Naive thymus-derived CD4-positive, alpha-beta T cell (primary cell): ENCODE results near the gene E4F1. TPM values are rescaled to one million over a fixed set of nuclear protein-coding genes. Genes with fewer than 3 reads are reported as not detected.

Experiments used
- ATAC-seq: fragments of 150-1000 bp; cut with Tn5 transposase; 2 replicates; pipeline ENCODE4 v1.10.0; 2021; ENCODE audit warnings: mild to moderate bottlenecking, moderate library complexity
- CTCF ChIA-PET: fragments of 350-600 bp; sonication (Branson Sonifier 250); formaldehyde crosslinking; loops from one replicate; lab custom pipeline; 2021; ENCODE audit warnings: antibody characterized with exemption; lab: Charles Lee
- POLR2A ChIA-PET: fragments of 350-600 bp; sonication (Branson Sonifier 250); formaldehyde crosslinking; loops from one replicate; lab custom pipeline; 2021; ENCODE audit warnings: antibody characterized with exemption, inconsistent platforms; lab: Charles Lee
- DNase-seq, 9 donors: peaks; one replicate each; pipeline versions ENCODE4 v3.0.0 to v3.0.0-alpha.2; 2020 to 2022; ENCODE audit warnings: mixed read lengths in 1 of 9
- H3K27ac ChIP-seq: one replicate; pipeline ENCODE4 v1.7.0; 2013; ENCODE audit warnings: mild to moderate bottlenecking, low read depth, low read length, moderate library complexity
- H3K27me3 ChIP-seq, 2 donors: one replicate each; pipeline ENCODE4 v1.7.0; 2013; ENCODE audit warnings: low read length in 2 of 2, mild to moderate bottlenecking in 2 of 2, moderate library complexity in 2 of 2; ENCODE audit not compliant: control insufficient read depth in 2 of 2, insufficient read depth in 2 of 2
- H3K36me3 ChIP-seq, 3 experiments: 1 replicate in 2 of 3; 2 replicates in 1 of 3; pipeline ENCODE4 v1.7.0; 2013; ENCODE audit warnings: low read length in 3 of 3, mild to moderate bottlenecking in 3 of 3, moderate library complexity in 1 of 3; ENCODE audit not compliant: insufficient read depth in 3 of 3, control insufficient read depth in 2 of 3
- H3K4me1 ChIP-seq, 2 donors: one replicate each; pipeline ENCODE4 v1.7.0; 2013; ENCODE audit warnings: low read length in 2 of 2, mild to moderate bottlenecking in 2 of 2, moderate library complexity in 1 of 2; ENCODE audit not compliant: control insufficient read depth in 2 of 2, insufficient read depth in 2 of 2
- H3K4me3 ChIP-seq: 2 replicates; pipeline ENCODE4 v1.7.0; 2013; ENCODE audit warnings: mild to moderate bottlenecking, low read length
- H3K9me3 ChIP-seq, 3 experiments: 1 replicate in 2 of 3; 2 replicates in 1 of 3; pipeline ENCODE4 v1.7.0; 2013; ENCODE audit warnings: low read length in 3 of 3; ENCODE audit not compliant: control insufficient read depth in 2 of 3
- H3K27ac Mint-ChIP-seq, 9 donors: one replicate each; pipeline ENCODE4 v1.8.0; 2020 to 2022; ENCODE audit warnings: mixed read lengths in 9 of 9, mild to moderate bottlenecking in 8 of 9, moderate library complexity in 5 of 9, inconsistent platforms in 2 of 9
- H3K27me3 Mint-ChIP-seq, 5 donors: one replicate each; pipeline ENCODE4 v1.8.0; 2021 to 2022; ENCODE audit warnings: mixed read lengths in 5 of 5, mild to moderate bottlenecking in 1 of 5
- H3K36me3 Mint-ChIP-seq, 5 donors: one replicate each; pipeline ENCODE4 v1.8.0; 2020 to 2022; ENCODE audit warnings: mixed read lengths in 5 of 5, mild to moderate bottlenecking in 3 of 5, inconsistent platforms in 1 of 5
- H3K4me1 Mint-ChIP-seq, 7 donors: one replicate each; pipeline ENCODE4 v1.8.0; 2020 to 2022; ENCODE audit warnings: mixed read lengths in 7 of 7, mild to moderate bottlenecking in 3 of 7, inconsistent platforms in 1 of 7
- H3K4me3 Mint-ChIP-seq, 10 donors: one replicate each; pipeline ENCODE4 v1.8.0; 2020 to 2022; ENCODE audit warnings: mild to moderate bottlenecking in 10 of 10, mixed read lengths in 10 of 10, moderate library complexity in 6 of 10, inconsistent platforms in 2 of 10
- H3K9me3 Mint-ChIP-seq, 11 donors: one replicate each; pipeline ENCODE4 v1.8.0; 2020 to 2022; ENCODE audit warnings: mixed read lengths in 11 of 11, mild to moderate bottlenecking in 4 of 11, inconsistent platforms in 1 of 11, moderate library complexity in 1 of 11
- intact Hi-C, 2 donors: fragments of 100-400 bp; cut with micrococcal nuclease; formaldehyde crosslinking; loops; one replicate each; pipeline ENCODE4 v1.15.1; 2023
- polyA plus RNA-seq, 2 donors: library from polyadenylated mRNA; unstranded; fragments of 300-500 nt; fragmentation: Illumina TruSeq; gene quantifications; one replicate each; pipeline ENCODE4 v1.2.3, GENCODE V29; 2021
- total RNA-seq, 6 experiments: library from RNA in 5 of 6; stranded (reverse) in 5 of 6; gene quantifications; 1 replicate in 5 of 6; 2 replicates in 1 of 6; pipeline ENCODE4 v1.2.3 and lab custom pipeline; 2021 to 2026

Gene E4F1
- total and polyA plus RNA-seq, 7 experiments from 2014 or later = 12.6 to 45.6 (median 33.6) TPM

- peak overlapping the region in 1 of 9 donors; percentile 41 for H3K27ac Mint-ChIP-seq
- no peaks in the 10 kb centered on the region for H3K27me3 ChIP-seq
- H3K27ac ChIP-seq = no peak overlapping the region
- intact Hi-C loops = loop anchor here (10.0 kb wide), 2 partner anchors 235 to 285 kb away; partner anchors contain the start of gene ATP6V0C (in 1 of the 2)
- no peaks in the 10 kb centered on the region for H3K9me3 ChIP-seq
- ChIA-PET POLR2A (no interaction called here), CTCF (no interaction called here)
- H3K36me3 ChIP-seq = peaks cover 0 to 81% (median 15%) of the 10 kb centered on the region in 3 experiments
- H3K4me1 ChIP-seq = peaks cover under 1 to 2% of the 10 kb centered on the region in 2 donors
- H3K4me1 Mint-ChIP-seq = peaks cover 0 to 17% (median 12%) of the 10 kb centered on the region in 7 donors
- H3K36me3 Mint-ChIP-seq = peaks cover 0 to 26% (median 3%) of the 10 kb centered on the region in 5 donors
- no peaks in the 10 kb centered on the region for H3K27me3 Mint-ChIP-seq
- ATAC-seq = no peak
- H3K9me3 Mint-ChIP-seq = no peaks in the 10 kb centered on the region
- no peak for DNase-seq
- no peak overlapping the region for H3K4me3 Mint-ChIP-seq
- no peak overlapping the region for H3K4me3 ChIP-seq
Measured at GRCh38 chr16:2229632-2230250, 6.3 kb downstream of the E4F1 start.

GRCh38 chr16:2230376-2230775 lies 7.0 kb downstream of the E4F1 start:
- ATAC-seq (no peak), DNase-seq (no peak)
- peaks cover 0 to 28% (median 5%) of the 10 kb centered on the region in 5 donors for H3K36me3 Mint-ChIP-seq
- no peaks in the 10 kb centered on the region for H3K4me1 ChIP-seq
- H3K27ac ChIP-seq = no peak overlapping the region
- no peak overlapping the region for H3K4me3 Mint-ChIP-seq
- no peaks in the 10 kb centered on the region for H3K9me3 Mint-ChIP-seq
- CTCF ChIA-PET = interaction anchor here (0.6 kb wide), 1 partner anchor 34 kb away, joined by 3 read pairs; no protein-coding TSS in a partner anchor
- intact Hi-C loops = no loop called here
- no peak overlapping the region for H3K4me3 ChIP-seq
- H3K27me3 ChIP-seq = no peaks in the 10 kb centered on the region
- no peaks in the 10 kb centered on the region for H3K9me3 ChIP-seq
- peaks cover 0 to 17% (median 9%) of the 10 kb centered on the region in 7 donors for H3K4me1 Mint-ChIP-seq
- POLR2A ChIA-PET = interaction anchor here (1.3 kb wide), 1 partner anchor 20 kb away, joined by 4 read pairs; no protein-coding TSS in a partner anchor
- H3K27ac Mint-ChIP-seq = no peak overlapping the region
- H3K27me3 Mint-ChIP-seq = no peaks in the 10 kb centered on the region
- H3K36me3 ChIP-seq = peaks cover 0 to 87% (median 15%) of the 10 kb centered on the region in 3 experiments

- no peak overlapping the region for H3K27ac Mint-ChIP-seq
- no peak for DNase-seq
- H3K4me1 ChIP-seq = no peaks in the 10 kb centered on the region
- peaks cover 0 to 90% (median 15%) of the 10 kb centered on the region in 3 experiments for H3K36me3 ChIP-seq
- H3K27me3 Mint-ChIP-seq = no peaks in the 10 kb centered on the region
- ATAC-seq = no peak
- no peak overlapping the region for H3K27ac ChIP-seq
- H3K4me3 ChIP-seq = no peak overlapping the region
- H3K27me3 ChIP-seq = no peaks in the 10 kb centered on the region
- ChIA-PET CTCF (interaction anchor here (0.6 to 0.8 kb wide), 2 partner anchors 16 to 35 kb away, joined by 3 read pairs; no protein-coding TSS in a partner anchor), POLR2A (interaction anchor here (1.3 kb wide), 1 partner anchor 19 kb away, joined by 4 read pairs; no protein-coding TSS in a partner anchor)
- H3K9me3 ChIP-seq = no peaks in the 10 kb centered on the region
- H3K9me3 Mint-ChIP-seq = no peaks in the 10 kb centered on the region
- H3K4me3 Mint-ChIP-seq = no peak overlapping the region
- intact Hi-C loops = no loop called here
- H3K4me1 Mint-ChIP-seq = peaks cover 0 to 14% (median 4%) of the 10 kb centered on the region in 7 donors
- peaks cover 0 to 33% (median 7%) of the 10 kb centered on the region in 5 donors for H3K36me3 Mint-ChIP-seq
Measured at GRCh38 chr16:2231016-2231931, 7.9 kb downstream of the E4F1 start.

- Histone ChIP-seq H3K27me3 (no peaks in the 10 kb centered on the region), H3K36me3 (peaks cover 0 to 82% (median 15%) of the 10 kb centered on the region in 3 experiments), H3K4me1 (no peaks in the 10 kb centered on the region), H3K9me3 (no peaks in the 10 kb centered on the region), H3K27ac (no peak overlapping the region), H3K4me3 (no peak overlapping the region)
- no peak for DNase-seq
- ChIA-PET POLR2A (no interaction called here), CTCF (no interaction called here)
- no peaks in the 10 kb centered on the region for H3K9me3 Mint-ChIP-seq
- no peaks in the 10 kb centered on the region for H3K27me3 Mint-ChIP-seq
- H3K4me3 Mint-ChIP-seq = no peak overlapping the region
- peaks cover 0 to 33% (median 7%) of the 10 kb centered on the region in 5 donors for H3K36me3 Mint-ChIP-seq
- H3K4me1 Mint-ChIP-seq = peaks cover 0 to 6% (median 0%) of the 10 kb centered on the region in 7 donors
- intact Hi-C loops = no loop called here
- no peak for ATAC-seq
- H3K27ac Mint-ChIP-seq = no peak overlapping the region
Measured at GRCh38 chr16:2232094-2232990, 9.0 kb downstream of the E4F1 start.

GRCh38 chr16:2233046-2233775 lies 9.8 kb downstream of the E4F1 start:
- H3K4me3 Mint-ChIP-seq = no peak overlapping the region
- H3K36me3 Mint-ChIP-seq = peaks cover 0 to 33% (median 7%) of the 10 kb centered on the region in 5 donors
- Histone ChIP-seq H3K9me3 (no peaks in the 10 kb centered on the region), H3K4me3 (no peak overlapping the region), H3K36me3 (peaks cover 0 to 77% (median 15%) of the 10 kb centered on the region in 3 experiments), H3K27me3 (no peaks in the 10 kb centered on the region), H3K4me1 (no peaks in the 10 kb centered on the region), H3K27ac (no peak overlapping the region)
- ChIA-PET CTCF (no interaction called here), POLR2A (no interaction called here)
- intact Hi-C loops = no loop called here
- ATAC-seq (no peak), DNase-seq (no peak)
- peaks cover 0 to 6% (median 0%) of the 10 kb centered on the region in 7 donors for H3K4me1 Mint-ChIP-seq
- H3K27ac Mint-ChIP-seq = peak overlapping the region in 1 of 9 donors; percentile 46
- no peaks in the 10 kb centered on the region for H3K9me3 Mint-ChIP-seq
- no peaks in the 10 kb centered on the region for H3K27me3 Mint-ChIP-seq
